GM18873 (cell line): ENCODE results near the gene SLC37A1.

ENCODE experiments used
- ATAC-seq: cut with Tn5 transposase; IDR thresholded peaks from one replicate; pipeline ENCODE4 v1.9.1; 2021; ENCODE audit warnings: mild to moderate bottlenecking, moderate library complexity, moderate number of reproducible peaks; ENCODE audit not compliant: unreplicated experiment, low FRiP score

The SLC37A1 gene

GRCh38 chr21:42570362-42570761, 56.7 kb downstream of the SLC37A1 start:
- no peak for ATAC-seq

GRCh38 chr21:42570841-42571387, 57.3 kb downstream of the SLC37A1 start:
- ATAC-seq, result no peak

DNA sequence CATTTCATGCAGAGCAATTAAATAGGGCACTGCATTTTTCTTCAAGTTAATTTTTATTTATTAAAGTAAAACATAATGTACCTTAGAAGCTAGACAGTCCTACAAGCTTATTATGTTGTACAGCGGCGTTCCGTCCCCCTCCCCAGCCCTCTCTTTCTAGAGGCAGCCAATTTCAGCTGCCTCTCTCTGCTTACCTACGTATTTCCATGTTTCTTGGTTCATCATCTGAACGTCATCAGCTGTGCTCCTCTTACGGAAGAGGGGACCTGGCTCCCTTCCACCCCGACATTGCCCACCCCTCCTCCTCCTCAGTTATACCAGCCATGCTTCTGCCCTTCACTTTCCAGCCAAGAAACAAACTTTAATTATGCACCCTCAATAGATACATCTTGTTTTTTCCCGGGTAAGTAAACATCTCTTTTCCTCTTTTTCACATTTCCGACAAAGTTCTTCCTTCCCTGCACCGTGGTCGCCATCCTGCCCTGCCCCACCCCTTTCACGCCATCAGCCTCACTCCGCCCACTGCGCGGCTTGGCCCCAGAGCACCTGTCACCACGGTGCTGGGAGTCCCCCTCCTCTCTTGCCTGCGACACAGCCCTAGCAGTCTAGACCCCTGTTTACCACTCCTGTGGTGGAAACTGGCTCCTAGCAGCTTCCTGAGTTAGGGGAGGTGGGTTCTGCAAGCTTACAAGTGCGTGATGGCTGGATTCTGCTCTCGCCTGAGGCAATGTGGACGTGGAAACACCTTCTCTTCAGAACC, 57.9 kb downstream of the SLC37A1 start:
- ATAC-seq, result no peak

DNA sequence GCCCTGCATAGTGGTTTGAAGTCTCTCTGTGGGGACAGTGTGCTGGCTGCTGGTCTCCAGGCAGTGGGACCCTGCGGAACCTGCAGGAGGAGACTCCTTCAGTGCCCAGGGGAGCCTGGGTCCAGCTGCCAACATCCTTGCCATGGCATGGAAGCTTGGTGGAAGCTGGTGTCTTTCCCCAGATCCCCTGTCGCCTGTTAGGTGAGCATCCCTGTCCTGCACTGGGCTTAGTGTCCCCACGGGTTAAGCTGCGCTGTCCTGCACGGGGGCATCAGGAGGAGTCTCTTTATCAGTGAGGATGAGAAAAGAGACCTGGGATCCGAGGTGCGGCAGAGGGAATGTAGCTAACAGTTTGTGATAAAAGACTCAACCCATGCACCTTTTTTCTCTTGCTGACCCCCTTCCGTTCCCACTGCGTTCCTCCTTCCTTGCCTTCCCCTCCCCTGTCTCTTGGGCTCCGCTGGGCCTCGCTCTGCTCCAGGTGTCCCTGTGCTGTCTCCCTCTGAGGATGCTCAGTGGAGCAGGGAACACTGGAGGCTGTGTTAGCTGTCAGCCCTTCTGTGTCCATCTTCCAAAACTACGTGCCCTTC, 59.3 kb downstream of the SLC37A1 start:
- ATAC-seq, result no peak

DNA sequence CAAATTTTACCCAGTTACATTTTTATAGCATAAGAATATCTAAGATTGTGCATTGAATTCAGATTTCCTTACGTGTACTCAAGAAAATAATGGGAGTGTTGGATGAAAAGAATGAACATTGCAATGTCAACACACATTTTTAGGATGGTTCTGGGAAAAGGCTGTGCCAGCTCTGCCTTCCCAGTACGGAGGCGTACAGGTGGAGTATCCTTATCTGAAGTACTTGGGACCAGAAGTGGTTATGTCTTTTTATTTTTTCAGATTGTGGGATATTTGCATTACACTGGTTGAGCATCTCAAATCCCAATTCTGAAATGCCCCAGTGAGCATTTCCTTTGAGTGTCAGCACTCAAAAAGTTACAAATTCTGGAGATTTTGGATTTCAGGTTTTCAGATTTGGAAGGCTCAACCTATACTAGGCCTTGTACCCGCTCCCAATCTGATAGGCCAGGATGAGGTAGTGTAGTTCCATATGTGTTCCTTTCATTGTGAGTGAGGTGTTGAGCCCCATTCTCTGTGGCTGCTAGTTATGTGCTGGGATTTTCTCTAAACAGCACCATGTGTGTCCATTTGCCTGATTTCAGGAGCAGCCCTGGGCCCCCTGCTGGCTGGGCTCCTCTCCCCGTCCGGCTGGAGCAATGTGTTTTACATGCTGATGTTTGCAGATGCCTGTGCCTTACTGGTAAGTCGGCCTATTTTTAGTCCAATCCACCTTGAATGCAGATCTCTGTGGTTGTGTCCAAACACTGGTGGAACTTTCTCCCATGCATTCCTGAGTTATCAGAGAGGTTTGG, 60.8 kb downstream of the SLC37A1 start:
- ATAC-seq, result no peak

- no peak for ATAC-seq
Measured at GRCh38 chr21:42575111-42575510, 61.5 kb downstream of the SLC37A1 start.

DNA sequence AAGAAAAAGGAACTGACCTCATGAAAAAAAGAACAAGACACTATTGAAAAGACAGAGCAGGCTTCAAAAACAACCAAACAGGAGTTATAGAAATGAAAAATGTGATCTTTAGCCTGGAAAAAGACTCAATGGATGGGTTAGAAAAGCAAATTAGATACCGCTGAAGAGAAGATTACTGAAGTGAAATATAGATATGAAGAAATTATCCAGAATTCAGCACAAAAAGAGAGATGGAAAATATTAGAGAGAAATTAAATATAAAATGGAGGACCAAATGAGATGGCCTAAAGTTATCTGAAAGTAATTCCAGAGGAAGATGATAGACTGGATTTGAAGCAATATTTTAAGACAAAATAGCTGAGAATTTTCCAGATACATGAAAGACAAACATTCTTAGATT, 63.0 kb downstream of the SLC37A1 start:
- no peak for ATAC-seq

GRCh38 chr21:42578034-42578433, 64.4 kb downstream of the SLC37A1 start:
- no peak for ATAC-seq

DNA sequence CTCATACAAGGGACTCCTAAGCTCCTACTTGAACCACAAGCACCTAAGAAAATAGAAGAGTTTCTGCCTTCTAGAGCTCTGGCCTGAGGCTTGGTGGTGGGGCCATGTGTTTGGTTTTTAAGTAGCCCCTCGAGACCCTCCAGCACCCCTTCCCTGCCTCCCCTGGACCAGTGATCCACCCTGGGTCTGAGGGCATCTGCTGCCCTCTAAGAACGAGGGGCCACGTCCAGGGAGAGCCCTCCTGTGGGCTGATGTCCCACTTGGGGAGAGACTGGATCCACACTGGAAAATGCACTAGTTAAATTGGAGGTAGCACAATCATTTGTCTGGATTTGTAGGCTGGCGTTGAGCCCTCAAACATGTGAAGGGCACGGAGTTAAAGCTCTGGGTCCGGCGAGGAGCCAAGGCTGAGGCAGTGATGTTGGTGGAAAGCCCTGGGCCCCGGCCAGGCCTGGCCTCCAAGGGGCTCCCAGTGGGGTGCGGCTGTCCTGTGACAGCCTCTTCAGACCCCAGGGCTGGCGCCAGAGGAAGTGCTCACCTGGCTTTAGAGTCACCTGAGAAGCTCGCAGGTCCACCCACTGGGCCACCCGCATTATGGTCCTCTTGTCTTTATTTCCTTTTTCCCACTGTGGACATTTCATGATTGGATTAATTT, 65.2 kb downstream of the SLC37A1 start:
- no peak for ATAC-seq

DNA sequence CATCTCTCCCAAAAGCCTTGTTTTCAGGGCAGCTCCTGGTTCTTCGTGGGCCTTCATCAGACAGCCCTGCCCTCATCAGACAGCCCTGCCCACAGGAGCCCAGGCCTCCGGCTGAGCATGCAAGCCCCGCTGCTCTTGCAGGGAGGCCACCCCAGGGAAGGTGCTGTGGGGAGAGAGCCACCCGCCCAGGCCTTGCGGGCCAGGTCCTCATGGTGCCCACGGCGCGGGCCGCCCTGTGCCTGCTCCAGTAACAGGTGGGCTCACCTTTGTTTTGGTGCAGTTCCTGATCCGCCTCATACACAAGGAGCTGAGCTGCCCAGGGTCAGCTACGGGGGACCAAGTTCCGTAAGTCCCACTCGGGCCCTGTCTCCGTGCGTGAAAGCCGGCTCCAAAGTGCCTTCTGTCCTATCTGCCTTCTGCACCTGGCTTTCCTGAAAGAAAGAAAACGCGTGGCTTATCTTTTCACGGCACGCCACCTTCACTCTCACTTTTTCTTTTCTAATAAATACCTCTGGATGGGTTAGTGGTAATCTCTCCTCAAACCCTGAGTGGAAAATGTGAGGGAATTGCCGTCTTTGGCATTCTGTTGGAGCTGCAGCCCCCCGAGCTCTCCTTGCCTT, 65.9 kb downstream of the SLC37A1 start:
- ATAC-seq, result no peak

DNA sequence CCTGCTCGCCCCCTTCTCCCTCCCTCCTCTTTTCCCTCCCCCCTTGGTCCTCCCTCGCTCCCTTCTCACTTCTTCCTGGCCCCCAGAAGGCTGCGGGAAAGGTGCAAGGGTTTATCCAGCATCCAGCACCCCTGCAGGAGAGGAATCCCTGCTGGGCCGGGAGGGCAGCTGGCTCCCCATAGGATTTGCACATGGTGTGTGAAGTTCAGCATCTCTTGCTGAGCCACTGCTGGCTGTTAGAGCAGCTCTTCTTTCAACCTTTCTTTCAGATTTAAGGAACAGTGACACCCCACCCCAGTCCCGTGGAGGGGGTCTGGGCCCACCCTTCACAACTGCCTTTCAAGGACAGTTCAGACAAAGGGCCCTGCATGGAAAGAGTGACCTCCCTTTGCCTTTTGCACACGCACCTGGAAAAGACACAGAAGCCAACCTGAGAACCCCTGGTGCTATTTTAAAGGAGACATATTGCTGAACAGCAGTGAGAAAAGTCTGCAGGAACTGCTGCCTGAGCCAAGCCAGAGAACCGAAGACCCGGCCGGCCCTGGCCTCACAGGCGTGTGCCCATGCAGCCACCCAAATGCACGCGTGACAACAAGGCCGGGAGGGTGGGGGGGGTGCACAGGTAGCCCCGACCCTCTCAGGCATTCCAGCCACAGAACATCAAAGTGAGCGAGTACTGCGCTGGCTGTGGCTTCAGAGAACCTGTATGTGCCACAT, 66.6 kb downstream of the SLC37A1 start:
- no peak for ATAC-seq

GRCh38 chr21:42580793-42581321, 67.2 kb downstream of the SLC37A1 start:
- ATAC-seq, result no peak

- ATAC-seq, result no peak
Measured at GRCh38 chr21:42581336-42581992, 67.8 kb downstream of the SLC37A1 start.

- no peak for ATAC-seq
Measured at GRCh38 chr21:42581993-42582786, 68.5 kb downstream of the SLC37A1 start.

GRCh38 chr21:42582787-42583476, 69.3 kb downstream of the SLC37A1 start:
- ATAC-seq, result no peak

DNA sequence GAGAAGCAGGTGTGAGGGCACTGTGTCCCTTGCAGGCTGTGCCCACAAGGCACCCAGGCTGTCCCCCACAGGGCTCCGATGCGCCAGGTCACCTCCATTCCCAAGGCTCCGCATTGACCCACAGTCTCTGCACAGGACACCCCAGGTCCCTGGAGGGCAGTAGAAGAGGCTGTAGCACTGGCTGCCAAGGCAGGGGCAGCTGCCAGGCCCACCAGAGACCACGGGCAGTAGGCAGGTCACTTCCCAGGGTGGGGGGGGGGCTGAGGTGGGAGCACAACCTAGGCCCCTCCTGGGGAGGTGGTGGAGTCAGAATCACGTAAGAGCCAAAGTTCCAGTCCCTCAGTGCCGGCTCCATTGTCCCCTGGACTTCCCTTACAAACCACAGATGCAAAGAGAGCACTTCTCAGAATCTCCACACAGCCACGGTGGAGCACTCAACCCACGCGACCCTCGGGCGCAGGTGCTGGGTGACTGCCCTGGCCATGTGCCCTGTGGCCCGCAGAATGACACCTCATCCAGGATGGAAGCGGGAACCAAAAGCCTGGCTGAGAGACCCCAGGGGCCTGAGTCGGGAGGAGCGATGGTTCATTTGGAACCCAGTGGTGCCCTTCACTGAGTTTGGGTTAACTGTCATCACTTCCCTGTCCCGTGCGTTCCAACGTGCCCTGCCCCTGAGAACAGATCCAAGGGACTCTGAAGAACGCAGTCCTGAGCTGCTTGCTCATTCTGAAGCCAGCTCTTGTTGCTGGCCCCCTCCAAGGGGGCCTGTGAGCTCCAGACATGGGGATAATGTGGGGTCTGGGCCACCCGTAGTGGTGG, 70.0 kb downstream of the SLC37A1 start:
- ATAC-seq, result no peak

DNA sequence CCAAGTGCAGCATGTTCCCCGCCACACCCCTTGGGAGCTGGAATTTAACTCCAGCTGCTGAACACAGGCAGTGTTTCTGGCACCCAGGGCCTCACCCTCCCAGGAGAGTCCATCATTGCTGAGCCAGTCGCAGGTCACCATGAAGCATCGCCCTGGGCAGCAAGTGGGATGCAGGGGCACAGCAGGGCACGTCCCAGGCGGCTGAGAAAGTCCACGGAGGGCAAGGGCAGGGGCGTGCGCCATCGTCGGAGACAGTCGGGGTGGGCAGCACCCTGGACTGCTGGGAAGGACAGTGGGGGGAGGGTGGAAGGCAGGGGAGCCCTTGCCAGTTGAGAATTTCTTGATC, 70.6 kb downstream of the SLC37A1 start:
- no peak for ATAC-seq
